Measurements from ENCODE around the gene CLCA2.

The CLCA2 gene

GRCh38 chr1:86430376-86430775, 6.4 kb downstream of the CLCA2 start:
- Histone ChIP-seq H3K4me3 (ENCODE audit: low read depth, low read length) (no peak overlapping the region), H3K27ac (ENCODE audit: low read depth, low read length) (no peak overlapping the region)

GRCh38 chr1:86434059-86434458, 10.1 kb downstream of the CLCA2 start:
- H3K4me1 ChIP-seq (ENCODE audit: control insufficient read depth, insufficient read depth, low read length) = no peaks in the 10 kb centered on the region
- H3K27ac ChIP-seq (ENCODE audit: low read depth, low read length) = no peak overlapping the region
- no peak overlapping the region for H3K4me3 ChIP-seq (ENCODE audit: low read depth, low read length)
- no peak overlapping the region for H3K9ac ChIP-seq (ENCODE audit: low read depth, low read length)
- no peaks in the 10 kb centered on the region for H3K9me3 ChIP-seq (ENCODE audit: control insufficient read depth, insufficient read depth, low read length)
- no peaks in the 10 kb centered on the region for H3K36me3 ChIP-seq (ENCODE audit: control insufficient read depth, insufficient read depth, low read length)
- no peaks in the 10 kb centered on the region for H3K27me3 ChIP-seq (ENCODE audit: control insufficient read depth, insufficient read depth, low read length)

More at GRCh38 chr1:86430376-86430775, 6.4 kb downstream of the CLCA2 start:
- Histone ChIP-seq H3K9ac (ENCODE audit: low read depth, low read length) (no peak overlapping the region), H3K27me3 (ENCODE audit: control insufficient read depth, insufficient read depth, low read length) (no peaks in the 10 kb centered on the region), H3K9me3 (ENCODE audit: control insufficient read depth, insufficient read depth, low read length) (no peaks in the 10 kb centered on the region), H3K4me1 (ENCODE audit: control insufficient read depth, insufficient read depth, low read length) (no peaks in the 10 kb centered on the region), H3K36me3 (ENCODE audit: control insufficient read depth, insufficient read depth, low read length) (no peaks in the 10 kb centered on the region)

- no peak overlapping the region for H3K4me3 ChIP-seq (ENCODE audit: low read depth, low read length)
- no peak overlapping the region for H3K27ac ChIP-seq (ENCODE audit: low read depth, low read length)
These were observed 11.4 kb downstream of the CLCA2 start for GRCh38 chr1:86435327-86435726.

GRCh38 chr1:86436041-86436440, 12.1 kb downstream of the CLCA2 start:
- H3K4me3 ChIP-seq (ENCODE audit: low read depth, low read length) = no peak overlapping the region
- no peak overlapping the region for H3K9ac ChIP-seq (ENCODE audit: low read depth, low read length)
- no peaks in the 10 kb centered on the region for H3K9me3 ChIP-seq (ENCODE audit: control insufficient read depth, insufficient read depth, low read length)
- no peaks in the 10 kb centered on the region for H3K36me3 ChIP-seq (ENCODE audit: control insufficient read depth, insufficient read depth, low read length)
- H3K27me3 ChIP-seq (ENCODE audit: control insufficient read depth, insufficient read depth, low read length) = no peaks in the 10 kb centered on the region
- no peak overlapping the region for H3K27ac ChIP-seq (ENCODE audit: low read depth, low read length)
- H3K4me1 ChIP-seq (ENCODE audit: control insufficient read depth, insufficient read depth, low read length) = no peaks in the 10 kb centered on the region

More at GRCh38 chr1:86435327-86435726, 11.4 kb downstream of the CLCA2 start:
- Histone ChIP-seq H3K9ac (ENCODE audit: low read depth, low read length) (no peak overlapping the region), H3K4me1 (ENCODE audit: control insufficient read depth, insufficient read depth, low read length) (no peaks in the 10 kb centered on the region), H3K36me3 (ENCODE audit: control insufficient read depth, insufficient read depth, low read length) (no peaks in the 10 kb centered on the region), H3K9me3 (ENCODE audit: control insufficient read depth, insufficient read depth, low read length) (no peaks in the 10 kb centered on the region), H3K27me3 (ENCODE audit: control insufficient read depth, insufficient read depth, low read length) (no peaks in the 10 kb centered on the region)

- Histone ChIP-seq H3K27ac (ENCODE audit: low read depth, low read length) (no peak overlapping the region), H3K4me1 (ENCODE audit: control insufficient read depth, insufficient read depth, low read length) (no peaks in the 10 kb centered on the region), H3K9me3 (ENCODE audit: control insufficient read depth, insufficient read depth, low read length) (no peaks in the 10 kb centered on the region), H3K27me3 (ENCODE audit: control insufficient read depth, insufficient read depth, low read length) (no peaks in the 10 kb centered on the region), H3K9ac (ENCODE audit: low read depth, low read length) (no peak overlapping the region), H3K4me3 (ENCODE audit: low read depth, low read length) (no peak overlapping the region), H3K36me3 (ENCODE audit: control insufficient read depth, insufficient read depth, low read length) (no peaks in the 10 kb centered on the region)
These were observed 17.6 kb downstream of the CLCA2 start for GRCh38 chr1:86441581-86441980.

GRCh38 chr1:86441997-86442396, 18.0 kb downstream of the CLCA2 start:
- no peak overlapping the region for H3K9ac ChIP-seq (ENCODE audit: low read depth, low read length)
- H3K36me3 ChIP-seq (ENCODE audit: control insufficient read depth, insufficient read depth, low read length) = no peaks in the 10 kb centered on the region
- no peaks in the 10 kb centered on the region for H3K4me1 ChIP-seq (ENCODE audit: control insufficient read depth, insufficient read depth, low read length)
- H3K4me3 ChIP-seq (ENCODE audit: low read depth, low read length) = no peak overlapping the region
- H3K27me3 ChIP-seq (ENCODE audit: control insufficient read depth, insufficient read depth, low read length) = no peaks in the 10 kb centered on the region
- no peaks in the 10 kb centered on the region for H3K9me3 ChIP-seq (ENCODE audit: control insufficient read depth, insufficient read depth, low read length)
- no peak overlapping the region for H3K27ac ChIP-seq (ENCODE audit: low read depth, low read length)

- H3K27ac ChIP-seq (ENCODE audit: low read depth, low read length) = no peak overlapping the region
- H3K36me3 ChIP-seq (ENCODE audit: control insufficient read depth, insufficient read depth, low read length) = no peaks in the 10 kb centered on the region
- no peak overlapping the region for H3K4me3 ChIP-seq (ENCODE audit: low read depth, low read length)
- no peak overlapping the region for H3K9ac ChIP-seq (ENCODE audit: low read depth, low read length)
- H3K9me3 ChIP-seq (ENCODE audit: control insufficient read depth, insufficient read depth, low read length) = no peaks in the 10 kb centered on the region
- H3K27me3 ChIP-seq (ENCODE audit: control insufficient read depth, insufficient read depth, low read length) = no peaks in the 10 kb centered on the region
- H3K4me1 ChIP-seq (ENCODE audit: control insufficient read depth, insufficient read depth, low read length) = peaks cover 2% of the 10 kb centered on the region; the same call in 1 of the 2 replicates
These were observed 21.9 kb downstream of the CLCA2 start for GRCh38 chr1:86445919-86446318.

- H3K27ac ChIP-seq (ENCODE audit: low read depth, low read length) = no peak overlapping the region
- no peaks in the 10 kb centered on the region for H3K27me3 ChIP-seq (ENCODE audit: control insufficient read depth, insufficient read depth, low read length)
- H3K36me3 ChIP-seq (ENCODE audit: control insufficient read depth, insufficient read depth, low read length) = no peaks in the 10 kb centered on the region
- H3K4me3 ChIP-seq (ENCODE audit: low read depth, low read length) = no peak overlapping the region
- peaks cover 4% of the 10 kb centered on the region; the same call in 1 of the 2 replicates for H3K4me1 ChIP-seq (ENCODE audit: control insufficient read depth, insufficient read depth, low read length)
- H3K9ac ChIP-seq (ENCODE audit: low read depth, low read length) = no peak overlapping the region
- H3K9me3 ChIP-seq (ENCODE audit: control insufficient read depth, insufficient read depth, low read length) = no peaks in the 10 kb centered on the region
These were observed 23.3 kb downstream of the CLCA2 start for GRCh38 chr1:86447198-86447790.

GRCh38 chr1:86448670-86449069, 24.7 kb downstream of the CLCA2 start:
- no peak overlapping the region for H3K4me3 ChIP-seq (ENCODE audit: low read depth, low read length)
- H3K27ac ChIP-seq (ENCODE audit: low read depth, low read length) = no peak overlapping the region
- H3K9ac ChIP-seq (ENCODE audit: low read depth, low read length) = no peak overlapping the region
- no peaks in the 10 kb centered on the region for H3K36me3 ChIP-seq (ENCODE audit: control insufficient read depth, insufficient read depth, low read length)
- no peaks in the 10 kb centered on the region for H3K27me3 ChIP-seq (ENCODE audit: control insufficient read depth, insufficient read depth, low read length)
- H3K4me1 ChIP-seq (ENCODE audit: control insufficient read depth, insufficient read depth, low read length) = peaks cover 4% of the 10 kb centered on the region; the same call in 1 of the 2 replicates
- no peaks in the 10 kb centered on the region for H3K9me3 ChIP-seq (ENCODE audit: control insufficient read depth, insufficient read depth, low read length)

GRCh38 chr1:86449103-86449502, 25.1 kb downstream of the CLCA2 start:
- H3K9ac ChIP-seq (ENCODE audit: low read depth, low read length) = no peak overlapping the region
- no peak overlapping the region for H3K4me3 ChIP-seq (ENCODE audit: low read depth, low read length)
- no peaks in the 10 kb centered on the region for H3K36me3 ChIP-seq (ENCODE audit: control insufficient read depth, insufficient read depth, low read length)
- H3K27me3 ChIP-seq (ENCODE audit: control insufficient read depth, insufficient read depth, low read length) = no peaks in the 10 kb centered on the region
- H3K9me3 ChIP-seq (ENCODE audit: control insufficient read depth, insufficient read depth, low read length) = no peaks in the 10 kb centered on the region
- no peak overlapping the region for H3K27ac ChIP-seq (ENCODE audit: low read depth, low read length)
- H3K4me1 ChIP-seq (ENCODE audit: control insufficient read depth, insufficient read depth, low read length) = peaks cover 4% of the 10 kb centered on the region; the same call in 1 of the 2 replicates

- Histone ChIP-seq H3K9ac (ENCODE audit: low read depth, low read length) (no peak overlapping the region), H3K9me3 (ENCODE audit: control insufficient read depth, insufficient read depth, low read length) (no peaks in the 10 kb centered on the region), H3K27ac (ENCODE audit: low read depth, low read length) (no peak overlapping the region), H3K4me1 (ENCODE audit: control insufficient read depth, insufficient read depth, low read length) (peaks cover 4% of the 10 kb centered on the region; the same call in 1 of the 2 replicates), H3K4me3 (ENCODE audit: low read depth, low read length) (no peak overlapping the region), H3K36me3 (ENCODE audit: control insufficient read depth, insufficient read depth, low read length) (no peaks in the 10 kb centered on the region), H3K27me3 (ENCODE audit: control insufficient read depth, insufficient read depth, low read length) (no peaks in the 10 kb centered on the region)
These were observed 26.9 kb downstream of the CLCA2 start for GRCh38 chr1:86450847-86451246.
